ENCODE results near the gene AGAP6.
"Not testable (repeated sequence)": the region's sequence is repeated elsewhere in the genome, so short reads cannot be mapped to it uniquely, and the experiment has no call there.

GRCh38 chr10:49941447-49942338 lies 46.5 kb upstream of the AGAP6 start, which contains the start of the genes PARG and TIMM23B:
- TF ChIP-seq CTCF (IDR thresholded peaks at IDR 0.05): not testable (repeated sequence)
- peak; percentile 42 to 66 (median 58) for TF ChIP-seq POLR2AphosphoS5 (IDR thresholded peaks at IDR 0.05)
